GM23338 (cell line): ENCODE data around the gene HBS1L.

ENCODE experiments used
- CREB1 ChIP-seq: fragments of 250-450 bp; sonication (Bioruptor Pico); IDR thresholded peaks from 2 replicates; pipeline ENCODE4 v1.5.0; 2020; ENCODE audit warnings: low read depth, mild to moderate bottlenecking, moderate library complexity
- CTCF ChIP-seq, 2 experiments: fragments of 200-600 bp in 1 of 2; sonication (generic) in 1 of 2; conservative IDR thresholded peaks; 2 replicates each; pipeline versions ENCODE4 v1.5.1 to v1.6.1; 2016 to 2017; ENCODE audit warnings: antibody characterized with exemption in 2 of 2, low read depth in 2 of 2, mild to moderate bottlenecking in 2 of 2, moderate library complexity in 1 of 2
- ETS1 ChIP-seq: IDR thresholded peaks from 2 replicates; pipeline ENCODE4 v1.6.1; 2016; ENCODE audit warnings: antibody characterized with exemption
- EZH2 ChIP-seq: fragments of 200-600 bp; sonication (generic); IDR thresholded peaks from one replicate; pipeline ENCODE4 v1.8.0; 2017; ENCODE audit warnings: antibody characterized with exemption, mild to moderate bottlenecking, low read depth; ENCODE audit not compliant: unreplicated experiment
- EZH2phosphoT487 ChIP-seq: fragments of 200-600 bp; sonication (generic); IDR thresholded peaks from one replicate; pipeline ENCODE4 v1.8.1; 2018; ENCODE audit warnings: antibody characterized with exemption; ENCODE audit not compliant: unreplicated experiment
- JUNB ChIP-seq: IDR thresholded peaks from one replicate; pipeline ENCODE4 v1.6.1; 2016; ENCODE audit warnings: antibody characterized with exemption; ENCODE audit not compliant: unreplicated experiment
- NANOG ChIP-seq: IDR thresholded peaks from 2 replicates; pipeline ENCODE4 v1.6.1; 2016; ENCODE audit warnings: antibody characterized with exemption, borderline replicate concordance
- POLR2AphosphoS5 ChIP-seq: IDR thresholded peaks from 2 replicates; pipeline ENCODE4 v1.6.1; 2016; ENCODE audit warnings: antibody characterized with exemption, low read depth
- ZNF114 ChIP-seq: fragments of 250-450 bp; sonication (Bioruptor Pico); IDR thresholded peaks from 2 replicates; pipeline ENCODE4 v1.5.0; 2020; ENCODE audit warnings: mild to moderate bottlenecking, moderate library complexity
- ZNF331 ChIP-seq: fragments of 250-450 bp; sonication (Bioruptor Pico); IDR thresholded peaks from 2 replicates; pipeline ENCODE4 v1.5.0; 2020; ENCODE audit warnings: low read depth, mild to moderate bottlenecking, moderate library complexity
- TF ChIP-seq, protein P1 (sequence below): fragments of 250-450 bp; sonication (Bioruptor Pico); IDR thresholded peaks from 2 replicates; pipeline ENCODE4 v1.5.0; 2020; ENCODE audit warnings: mild to moderate bottlenecking, moderate library complexity
- TF ChIP-seq, protein P2 (sequence below): IDR thresholded peaks from one replicate; pipeline ENCODE4 v1.6.1; 2018; ENCODE audit warnings: antibody characterized with exemption; ENCODE audit not compliant: unreplicated experiment

- TF ChIP-seq CREB1 (CRISPR knock-in tag) (no peak), POLR2AphosphoS5 (no peak), CTCF (conservative IDR thresholded peaks at IDR 0.05; ENCODE audit: low read depth in 2 of 2) (no peak), EZH2 (no peak), ZNF331 (CRISPR knock-in tag) (no peak), NANOG (no peak), EZH2phosphoT487 (no peak), JUNB (no peak), ETS1 (no peak), ZNF114 (CRISPR knock-in tag) (no peak)
- TF ChIP-seq, protein P1, sequence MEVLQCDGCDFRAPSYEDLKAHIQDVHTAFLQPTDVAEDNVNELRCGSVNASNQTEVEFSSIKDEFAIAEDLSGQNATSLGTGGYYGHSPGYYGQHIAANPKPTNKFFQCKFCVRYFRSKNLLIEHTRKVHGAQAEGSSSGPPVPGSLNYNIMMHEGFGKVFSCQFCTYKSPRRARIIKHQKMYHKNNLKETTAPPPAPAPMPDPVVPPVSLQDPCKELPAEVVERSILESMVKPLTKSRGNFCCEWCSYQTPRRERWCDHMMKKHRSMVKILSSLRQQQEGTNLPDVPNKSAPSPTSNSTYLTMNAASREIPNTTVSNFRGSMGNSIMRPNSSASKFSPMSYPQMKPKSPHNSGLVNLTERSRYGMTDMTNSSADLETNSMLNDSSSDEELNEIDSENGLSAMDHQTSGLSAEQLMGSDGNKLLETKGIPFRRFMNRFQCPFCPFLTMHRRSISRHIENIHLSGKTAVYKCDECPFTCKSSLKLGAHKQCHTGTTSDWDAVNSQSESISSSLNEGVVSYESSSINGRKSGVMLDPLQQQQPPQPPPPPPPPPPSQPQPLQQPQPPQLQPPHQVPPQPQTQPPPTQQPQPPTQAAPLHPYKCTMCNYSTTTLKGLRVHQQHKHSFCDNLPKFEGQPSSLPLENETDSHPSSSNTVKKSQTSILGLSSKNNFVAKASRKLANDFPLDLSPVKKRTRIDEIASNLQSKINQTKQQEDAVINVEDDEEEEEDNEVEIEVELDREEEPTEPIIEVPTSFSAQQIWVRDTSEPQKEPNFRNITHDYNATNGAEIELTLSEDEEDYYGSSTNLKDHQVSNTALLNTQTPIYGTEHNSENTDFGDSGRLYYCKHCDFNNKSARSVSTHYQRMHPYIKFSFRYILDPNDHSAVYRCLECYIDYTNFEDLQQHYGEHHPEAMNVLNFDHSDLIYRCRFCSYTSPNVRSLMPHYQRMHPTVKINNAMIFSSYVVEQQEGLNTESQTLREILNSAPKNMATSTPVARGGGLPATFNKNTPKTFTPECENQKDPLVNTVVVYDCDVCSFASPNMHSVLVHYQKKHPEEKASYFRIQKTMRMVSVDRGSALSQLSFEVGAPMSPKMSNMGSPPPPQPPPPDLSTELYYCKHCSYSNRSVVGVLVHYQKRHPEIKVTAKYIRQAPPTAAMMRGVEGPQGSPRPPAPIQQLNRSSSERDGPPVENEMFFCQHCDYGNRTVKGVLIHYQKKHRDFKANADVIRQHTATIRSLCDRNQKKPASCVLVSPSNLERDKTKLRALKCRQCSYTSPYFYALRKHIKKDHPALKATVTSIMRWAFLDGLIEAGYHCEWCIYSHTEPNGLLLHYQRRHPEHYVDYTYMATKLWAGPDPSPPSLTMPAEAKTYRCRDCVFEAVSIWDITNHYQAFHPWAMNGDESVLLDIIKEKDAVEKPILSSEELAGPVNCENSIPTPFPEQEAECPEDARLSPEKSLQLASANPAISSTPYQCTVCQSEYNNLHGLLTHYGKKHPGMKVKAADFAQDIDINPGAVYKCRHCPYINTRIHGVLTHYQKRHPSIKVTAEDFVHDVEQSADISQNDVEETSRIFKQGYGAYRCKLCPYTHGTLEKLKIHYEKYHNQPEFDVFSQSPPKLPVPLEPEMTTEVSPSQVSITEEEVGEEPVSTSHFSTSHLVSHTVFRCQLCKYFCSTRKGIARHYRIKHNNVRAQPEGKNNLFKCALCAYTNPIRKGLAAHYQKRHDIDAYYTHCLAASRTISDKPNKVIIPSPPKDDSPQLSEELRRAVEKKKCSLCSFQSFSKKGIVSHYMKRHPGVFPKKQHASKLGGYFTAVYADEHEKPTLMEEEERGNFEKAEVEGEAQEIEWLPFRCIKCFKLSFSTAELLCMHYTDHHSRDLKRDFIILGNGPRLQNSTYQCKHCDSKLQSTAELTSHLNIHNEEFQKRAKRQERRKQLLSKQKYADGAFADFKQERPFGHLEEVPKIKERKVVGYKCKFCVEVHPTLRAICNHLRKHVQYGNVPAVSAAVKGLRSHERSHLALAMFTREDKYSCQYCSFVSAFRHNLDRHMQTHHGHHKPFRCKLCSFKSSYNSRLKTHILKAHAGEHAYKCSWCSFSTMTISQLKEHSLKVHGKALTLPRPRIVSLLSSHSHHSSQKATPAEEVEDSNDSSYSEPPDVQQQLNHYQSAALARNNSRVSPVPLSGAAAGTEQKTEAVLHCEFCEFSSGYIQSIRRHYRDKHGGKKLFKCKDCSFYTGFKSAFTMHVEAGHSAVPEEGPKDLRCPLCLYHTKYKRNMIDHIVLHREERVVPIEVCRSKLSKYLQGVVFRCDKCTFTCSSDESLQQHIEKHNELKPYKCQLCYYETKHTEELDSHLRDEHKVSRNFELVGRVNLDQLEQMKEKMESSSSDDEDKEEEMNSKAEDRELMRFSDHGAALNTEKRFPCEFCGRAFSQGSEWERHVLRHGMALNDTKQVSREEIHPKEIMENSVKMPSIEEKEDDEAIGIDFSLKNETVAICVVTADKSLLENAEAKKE (CRISPR knock-in tag) = no peak
- TF ChIP-seq, protein P2, sequence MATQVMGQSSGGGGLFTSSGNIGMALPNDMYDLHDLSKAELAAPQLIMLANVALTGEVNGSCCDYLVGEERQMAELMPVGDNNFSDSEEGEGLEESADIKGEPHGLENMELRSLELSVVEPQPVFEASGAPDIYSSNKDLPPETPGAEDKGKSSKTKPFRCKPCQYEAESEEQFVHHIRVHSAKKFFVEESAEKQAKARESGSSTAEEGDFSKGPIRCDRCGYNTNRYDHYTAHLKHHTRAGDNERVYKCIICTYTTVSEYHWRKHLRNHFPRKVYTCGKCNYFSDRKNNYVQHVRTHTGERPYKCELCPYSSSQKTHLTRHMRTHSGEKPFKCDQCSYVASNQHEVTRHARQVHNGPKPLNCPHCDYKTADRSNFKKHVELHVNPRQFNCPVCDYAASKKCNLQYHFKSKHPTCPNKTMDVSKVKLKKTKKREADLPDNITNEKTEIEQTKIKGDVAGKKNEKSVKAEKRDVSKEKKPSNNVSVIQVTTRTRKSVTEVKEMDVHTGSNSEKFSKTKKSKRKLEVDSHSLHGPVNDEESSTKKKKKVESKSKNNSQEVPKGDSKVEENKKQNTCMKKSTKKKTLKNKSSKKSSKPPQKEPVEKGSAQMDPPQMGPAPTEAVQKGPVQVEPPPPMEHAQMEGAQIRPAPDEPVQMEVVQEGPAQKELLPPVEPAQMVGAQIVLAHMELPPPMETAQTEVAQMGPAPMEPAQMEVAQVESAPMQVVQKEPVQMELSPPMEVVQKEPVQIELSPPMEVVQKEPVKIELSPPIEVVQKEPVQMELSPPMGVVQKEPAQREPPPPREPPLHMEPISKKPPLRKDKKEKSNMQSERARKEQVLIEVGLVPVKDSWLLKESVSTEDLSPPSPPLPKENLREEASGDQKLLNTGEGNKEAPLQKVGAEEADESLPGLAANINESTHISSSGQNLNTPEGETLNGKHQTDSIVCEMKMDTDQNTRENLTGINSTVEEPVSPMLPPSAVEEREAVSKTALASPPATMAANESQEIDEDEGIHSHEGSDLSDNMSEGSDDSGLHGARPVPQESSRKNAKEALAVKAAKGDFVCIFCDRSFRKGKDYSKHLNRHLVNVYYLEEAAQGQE = no peak
Observed at GRCh38 chr6:135097172-135097571, 42.5 kb upstream of the HBS1L start.
